Measurements from ENCODE around the gene LRMDA.

The LRMDA gene

DNA sequence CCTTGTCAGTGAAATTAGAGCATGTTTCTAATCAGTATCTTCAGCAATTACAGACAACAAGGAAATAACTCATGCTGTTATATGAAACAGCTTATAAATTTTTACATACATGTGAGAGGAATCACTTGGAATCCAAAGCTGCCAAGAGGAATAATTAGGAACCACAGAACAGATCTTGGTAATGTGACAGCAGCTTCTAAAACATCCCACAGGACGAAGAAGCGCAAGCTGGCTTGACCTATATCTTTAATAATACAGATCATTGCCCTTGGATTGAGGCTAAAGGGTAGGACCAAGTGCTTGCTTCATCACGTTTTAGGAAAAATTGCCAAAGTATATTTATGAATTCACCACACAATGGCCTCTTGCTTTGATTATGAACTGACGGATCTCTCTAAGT is 869.8 kb downstream of the LRMDA start:
- TF ChIP-seq CREB1 (IDR thresholded peaks at IDR 0.05; ENCODE audit: low read depth) (no peak), EP300 (IDR thresholded peaks at IDR 0.05; ENCODE audit: borderline replicate concordance) (no peak), ZBTB7A (IDR thresholded peaks at IDR 0.05; ENCODE audit: low read depth) (no peak), YY1 (IDR thresholded peaks at IDR 0.05; ENCODE audit: low read depth) (no peak), RAD21 (IDR thresholded peaks at IDR 0.05; ENCODE audit: low read depth) (no peak), FOXM1 (IDR thresholded peaks at IDR 0.05; ENCODE audit: borderline replicate concordance, low read depth) (no peak)
- TF ChIP-seq, protein P1, sequence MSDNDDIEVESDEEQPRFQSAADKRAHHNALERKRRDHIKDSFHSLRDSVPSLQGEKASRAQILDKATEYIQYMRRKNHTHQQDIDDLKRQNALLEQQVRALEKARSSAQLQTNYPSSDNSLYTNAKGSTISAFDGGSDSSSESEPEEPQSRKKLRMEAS (IDR thresholded peaks at IDR 0.05) = no peak
- TF ChIP-seq, protein P2, sequence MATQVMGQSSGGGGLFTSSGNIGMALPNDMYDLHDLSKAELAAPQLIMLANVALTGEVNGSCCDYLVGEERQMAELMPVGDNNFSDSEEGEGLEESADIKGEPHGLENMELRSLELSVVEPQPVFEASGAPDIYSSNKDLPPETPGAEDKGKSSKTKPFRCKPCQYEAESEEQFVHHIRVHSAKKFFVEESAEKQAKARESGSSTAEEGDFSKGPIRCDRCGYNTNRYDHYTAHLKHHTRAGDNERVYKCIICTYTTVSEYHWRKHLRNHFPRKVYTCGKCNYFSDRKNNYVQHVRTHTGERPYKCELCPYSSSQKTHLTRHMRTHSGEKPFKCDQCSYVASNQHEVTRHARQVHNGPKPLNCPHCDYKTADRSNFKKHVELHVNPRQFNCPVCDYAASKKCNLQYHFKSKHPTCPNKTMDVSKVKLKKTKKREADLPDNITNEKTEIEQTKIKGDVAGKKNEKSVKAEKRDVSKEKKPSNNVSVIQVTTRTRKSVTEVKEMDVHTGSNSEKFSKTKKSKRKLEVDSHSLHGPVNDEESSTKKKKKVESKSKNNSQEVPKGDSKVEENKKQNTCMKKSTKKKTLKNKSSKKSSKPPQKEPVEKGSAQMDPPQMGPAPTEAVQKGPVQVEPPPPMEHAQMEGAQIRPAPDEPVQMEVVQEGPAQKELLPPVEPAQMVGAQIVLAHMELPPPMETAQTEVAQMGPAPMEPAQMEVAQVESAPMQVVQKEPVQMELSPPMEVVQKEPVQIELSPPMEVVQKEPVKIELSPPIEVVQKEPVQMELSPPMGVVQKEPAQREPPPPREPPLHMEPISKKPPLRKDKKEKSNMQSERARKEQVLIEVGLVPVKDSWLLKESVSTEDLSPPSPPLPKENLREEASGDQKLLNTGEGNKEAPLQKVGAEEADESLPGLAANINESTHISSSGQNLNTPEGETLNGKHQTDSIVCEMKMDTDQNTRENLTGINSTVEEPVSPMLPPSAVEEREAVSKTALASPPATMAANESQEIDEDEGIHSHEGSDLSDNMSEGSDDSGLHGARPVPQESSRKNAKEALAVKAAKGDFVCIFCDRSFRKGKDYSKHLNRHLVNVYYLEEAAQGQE (IDR thresholded peaks at IDR 0.05; ENCODE audit: low read depth) = no peak

DNA sequence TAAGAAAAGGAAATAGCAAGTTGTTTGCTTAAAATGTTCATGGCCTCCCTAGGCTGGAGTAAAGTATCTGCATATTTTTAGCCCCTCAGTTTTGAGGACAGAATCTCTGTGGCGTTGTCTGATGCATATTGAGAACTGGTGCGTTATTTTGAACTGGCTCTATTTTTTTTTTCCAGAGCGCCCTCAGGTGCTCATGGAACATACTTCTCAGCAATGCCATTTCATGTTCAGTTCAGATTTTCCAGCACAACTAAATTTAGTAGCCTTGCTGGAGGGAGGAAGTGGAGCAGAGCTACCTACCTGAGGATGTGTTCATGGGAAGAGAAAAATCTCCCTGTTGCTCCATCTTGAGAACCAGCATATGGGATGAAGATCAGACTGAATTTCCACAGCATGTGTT is 870.5 kb downstream of the LRMDA start:
- TF ChIP-seq EGR1 (IDR thresholded peaks at IDR 0.05) (no peak), TAF1 (IDR thresholded peaks at IDR 0.05; ENCODE audit: low read depth) (no peak), EP300 (IDR thresholded peaks at IDR 0.05; ENCODE audit: borderline replicate concordance) (no peak), TCF12 (IDR thresholded peaks at IDR 0.05; ENCODE audit: low read depth) (no peak), NFIC (IDR thresholded peaks at IDR 0.05) (no peak), FOXM1 (IDR thresholded peaks at IDR 0.05; ENCODE audit: borderline replicate concordance, low read depth) (no peak), YY1 (IDR thresholded peaks at IDR 0.05; ENCODE audit: low read depth) (no peak), ZBTB7A (IDR thresholded peaks at IDR 0.05; ENCODE audit: low read depth) (no peak), CEBPB (IDR thresholded peaks at IDR 0.05) (no peak), CREB1 (IDR thresholded peaks at IDR 0.05; ENCODE audit: low read depth) (no peak), TEAD4 (IDR thresholded peaks at IDR 0.05) (no peak), RAD21 (IDR thresholded peaks at IDR 0.05; ENCODE audit: low read depth) (no peak)
- TF ChIP-seq, protein P3, sequence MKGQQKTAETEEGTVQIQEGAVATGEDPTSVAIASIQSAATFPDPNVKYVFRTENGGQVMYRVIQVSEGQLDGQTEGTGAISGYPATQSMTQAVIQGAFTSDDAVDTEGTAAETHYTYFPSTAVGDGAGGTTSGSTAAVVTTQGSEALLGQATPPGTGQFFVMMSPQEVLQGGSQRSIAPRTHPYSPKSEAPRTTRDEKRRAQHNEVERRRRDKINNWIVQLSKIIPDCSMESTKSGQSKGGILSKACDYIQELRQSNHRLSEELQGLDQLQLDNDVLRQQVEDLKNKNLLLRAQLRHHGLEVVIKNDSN (IDR thresholded peaks at IDR 0.05) = no peak
- TF ChIP-seq, protein P1 (IDR thresholded peaks at IDR 0.05) = no peak
- TF ChIP-seq, protein P2 (IDR thresholded peaks at IDR 0.05; ENCODE audit: low read depth) = no peak

DNA sequence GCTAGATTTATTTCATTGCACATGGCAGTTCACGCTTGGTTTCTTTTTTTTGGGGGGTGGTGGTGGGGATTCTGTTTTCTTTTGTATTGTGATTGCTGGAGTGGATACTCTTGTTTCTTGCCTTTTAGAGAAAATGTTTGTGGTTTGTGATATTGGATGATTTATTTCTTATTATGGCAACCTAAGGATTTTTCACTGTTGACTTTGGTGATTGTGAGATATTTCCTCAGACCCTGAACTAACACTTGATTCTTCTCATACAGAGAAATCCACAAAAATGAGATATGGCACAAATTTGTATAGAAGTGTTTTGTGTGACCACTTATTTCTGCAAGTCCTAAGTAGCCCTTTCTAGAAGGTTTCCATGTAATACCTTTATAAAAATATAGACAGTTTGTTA is 871.1 kb downstream of the LRMDA start:
- TF ChIP-seq, protein P3 (IDR thresholded peaks at IDR 0.05) = no peak
- TF ChIP-seq TEAD4 (IDR thresholded peaks at IDR 0.05) (no peak), EGR1 (IDR thresholded peaks at IDR 0.05) (no peak), TAF1 (IDR thresholded peaks at IDR 0.05; ENCODE audit: low read depth) (no peak), TCF12 (IDR thresholded peaks at IDR 0.05; ENCODE audit: low read depth) (no peak), CEBPB (IDR thresholded peaks at IDR 0.05) (no peak)
- TF ChIP-seq, protein P2 (IDR thresholded peaks at IDR 0.05; ENCODE audit: low read depth) = no peak
- TF ChIP-seq, protein P1 (IDR thresholded peaks at IDR 0.05) = no peak

DNA sequence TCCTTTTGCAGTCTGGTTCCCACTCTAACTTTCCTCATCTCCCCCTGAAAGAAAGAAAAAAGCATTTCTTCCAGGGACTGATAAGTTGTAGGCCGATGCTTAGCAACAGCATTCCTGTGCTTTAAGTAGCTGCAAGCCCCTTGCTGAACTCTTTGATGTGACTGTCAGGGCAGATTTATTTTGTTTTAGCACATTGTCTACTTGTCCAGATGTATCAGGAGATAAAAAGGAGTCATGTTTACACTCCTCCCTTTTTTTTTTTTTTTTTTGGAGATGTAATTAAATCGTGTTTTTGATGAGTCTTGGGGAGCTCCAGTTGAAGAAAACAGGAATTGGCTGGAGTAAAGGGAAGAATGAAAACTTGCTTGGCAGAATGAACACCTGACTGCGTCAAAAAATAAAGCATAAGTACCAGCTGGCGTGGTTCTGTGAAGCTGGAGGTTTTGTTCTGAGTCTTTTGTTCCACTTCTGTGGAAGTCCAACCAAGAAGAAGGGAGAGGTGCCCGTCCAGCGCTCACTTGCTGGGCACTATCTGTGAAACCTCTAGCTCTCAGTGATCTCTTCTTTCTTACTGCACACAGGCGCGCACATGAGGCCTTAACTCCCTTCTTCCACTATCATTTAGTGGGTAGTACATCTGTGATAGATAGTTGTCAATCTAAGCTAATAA is 871.7 kb downstream of the LRMDA start:
- TF ChIP-seq NFIC (IDR thresholded peaks at IDR 0.05) (no peak), RAD21 (IDR thresholded peaks at IDR 0.05; ENCODE audit: low read depth) (no peak), CEBPB (IDR thresholded peaks at IDR 0.05) (no peak), TAF1 (IDR thresholded peaks at IDR 0.05; ENCODE audit: low read depth) (no peak), TCF12 (IDR thresholded peaks at IDR 0.05; ENCODE audit: low read depth) (no peak), EP300 (IDR thresholded peaks at IDR 0.05; ENCODE audit: borderline replicate concordance) (no peak), TEAD4 (IDR thresholded peaks at IDR 0.05) (no peak), YY1 (IDR thresholded peaks at IDR 0.05; ENCODE audit: low read depth) (no peak), FOXM1 (IDR thresholded peaks at IDR 0.05; ENCODE audit: borderline replicate concordance, low read depth) (no peak), EGR1 (IDR thresholded peaks at IDR 0.05) (no peak)
- TF ChIP-seq, protein P2 (IDR thresholded peaks at IDR 0.05; ENCODE audit: low read depth) = no peak
- TF ChIP-seq, protein P1 (IDR thresholded peaks at IDR 0.05) = no peak
- TF ChIP-seq, protein P3 (IDR thresholded peaks at IDR 0.05) = no peak

Data from Ishikawa (cell line).